ENCODE measurements around the gene ITGB1BP1. TPM values are rescaled to one million over a fixed set of nuclear protein-coding genes. Genes with fewer than 3 reads are reported as not detected.

Gene ITGB1BP1
- total and polyA plus RNA-seq, 9 of the 15 experiments (the other 6 are each of a cell fraction or from before 2014, with no cell fraction given) = 37.8 to 95.3 (median 50.4) TPM

DNA sequence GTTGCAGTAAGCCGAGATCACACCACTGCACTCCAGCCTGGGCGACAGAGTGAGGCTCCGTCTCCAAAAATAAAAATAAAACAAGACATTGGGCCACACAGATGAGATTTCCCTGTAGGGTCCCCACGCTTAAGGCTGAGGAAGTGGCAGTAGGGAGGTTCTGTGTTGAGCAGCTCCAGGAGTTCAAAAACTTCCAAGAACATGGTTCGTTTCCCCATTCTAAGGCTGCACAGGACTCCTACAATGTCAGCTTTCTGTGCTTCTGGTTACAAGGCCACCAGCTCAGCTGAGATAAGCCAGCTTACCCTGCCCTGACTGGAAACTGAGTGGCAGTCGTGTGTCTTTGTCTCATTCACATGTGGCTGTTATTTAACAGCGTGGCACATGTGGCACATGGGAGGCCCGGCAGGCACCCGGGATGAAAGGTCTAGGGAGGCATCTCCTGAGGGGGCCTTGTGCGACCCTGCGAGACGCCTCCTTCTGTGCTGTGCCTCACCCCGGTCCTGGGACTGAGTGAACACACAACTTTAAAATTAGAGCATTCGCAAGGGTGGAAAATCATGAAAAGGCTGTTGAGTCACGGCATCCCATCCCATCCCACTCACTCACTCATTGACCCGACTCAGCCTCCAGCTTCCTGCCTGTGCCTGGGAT, 7.7 kb downstream of the ITGB1BP1 start:
- Histone ChIP-seq H3K27ac (ENCODE audit: extremely low read depth, low read depth, low read length) (no peak overlapping the region), H3K9me3 (replicated peaks; ENCODE audit: control insufficient read depth, insufficient read depth, low read depth, low read length) (no peaks in the 10 kb centered on the region), H4K20me1 (replicated peaks; ENCODE audit: control insufficient read depth, insufficient read depth, low read length) (no peaks in the 10 kb centered on the region), H3K9me1 (ENCODE audit: control insufficient read depth, insufficient read depth, low read length) (no peaks in the 10 kb centered on the region), H3K36me3 (ENCODE audit: control insufficient read depth, insufficient read depth, low read length) (peaks cover 29% of the 10 kb centered on the region; the same call in 2 of the 3 replicates), H3K27me3 (ENCODE audit: control insufficient read depth in 2 of 2, insufficient read depth in 2 of 2, low read length in 2 of 2) (no peaks in the 10 kb centered on the region), H3K4me2 (ENCODE audit: insufficient read depth, low read length) (no peak overlapping the region), H3K79me2 (ENCODE audit: control insufficient read depth, insufficient read depth, low read length) (peaks cover 4% of the 10 kb centered on the region; the same call in 2 of the 3 replicates), H3K4me3 (no peak overlapping the region), H3K9ac (ENCODE audit: insufficient read depth in 1 of 2, low read depth in 2 of 2, low read length in 2 of 2) (0 out of 4 replicates have a peak overlapping the region, but pooled peaks of 1 of the 2 experiments have one; percentile 14), H2AFZ (ENCODE audit: low read depth, low read length) (no peak overlapping the region), H3K4me1 (replicated peaks in 1 of 2; ENCODE audit: control insufficient read depth in 2 of 2, insufficient read depth in 2 of 2, low read length in 2 of 2) (peaks cover 0 to 3% of the 10 kb centered on the region in 2 experiments; a peak in 1 of 5 replicates)
- DNase-seq (ENCODE audit: extremely low read depth in 1 of 4, low spot score in 3 of 4) = no peak
- 83% methylated on average over 12 of the region's 16 CpGs for WGBS (ENCODE audit: insufficient coverage, low coverage, missing lambda C conversion rate)
- CTCF ChIA-PET (ENCODE audit: low intra/inter-chr PET ratio) = no interaction called here
- in situ Hi-C loops (cut with MboI) = no loop called here
- POLR2A ChIA-PET = interaction anchor here (0.9 kb wide), 1 partner anchor 27 kb away, joined by 4 read pairs; no protein-coding TSS in a partner anchor
- no peak for FAIRE-seq
- no peak for TF ChIP-seq ETV1 (tag; conservative IDR thresholded peaks at IDR 0.05; ENCODE audit: low read depth)
- TF ChIP-seq C11orf30 (IDR thresholded peaks at IDR 0.05; ENCODE audit: low read depth) = no peak
- no peak for TF ChIP-seq ZFX (CRISPR knock-in tag; IDR thresholded peaks at IDR 0.05)
- TF ChIP-seq, protein P1, sequence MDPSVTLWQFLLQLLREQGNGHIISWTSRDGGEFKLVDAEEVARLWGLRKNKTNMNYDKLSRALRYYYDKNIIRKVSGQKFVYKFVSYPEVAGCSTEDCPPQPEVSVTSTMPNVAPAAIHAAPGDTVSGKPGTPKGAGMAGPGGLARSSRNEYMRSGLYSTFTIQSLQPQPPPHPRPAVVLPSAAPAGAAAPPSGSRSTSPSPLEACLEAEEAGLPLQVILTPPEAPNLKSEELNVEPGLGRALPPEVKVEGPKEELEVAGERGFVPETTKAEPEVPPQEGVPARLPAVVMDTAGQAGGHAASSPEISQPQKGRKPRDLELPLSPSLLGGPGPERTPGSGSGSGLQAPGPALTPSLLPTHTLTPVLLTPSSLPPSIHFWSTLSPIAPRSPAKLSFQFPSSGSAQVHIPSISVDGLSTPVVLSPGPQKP (CRISPR knock-in tag; IDR thresholded peaks at IDR 0.05) = no peak
- no peak for TF ChIP-seq DPF2 (IDR thresholded peaks at IDR 0.05)
- no peak for TF ChIP-seq POLR2AphosphoS5 (IDR thresholded peaks at IDR 0.05; ENCODE audit: control insufficient read depth, insufficient read depth, low read depth, low read length)
- TF ChIP-seq STAT5B (CRISPR knock-in tag; IDR thresholded peaks at IDR 0.05) = no peak
- ATAC-seq = peak; percentile 36; the same call in 2 of the 3 replicates
- no TSS peak for BruUV-seq (replicated peaks)
- intact Hi-C loops (cut with micrococcal nuclease) = no loop called here
